PC-3 (cell line): ENCODE results near the gene PNMA6E.

Source experiments
- EZH2 ChIP-seq: fragments of 300-600 bp; sonication (generic); IDR thresholded peaks from one replicate; pipeline ENCODE4 v1.6.1; 2017; ENCODE audit warnings: antibody characterized with exemption, mild to moderate bottlenecking, low read length; ENCODE audit not compliant: unreplicated experiment
- TF ChIP-seq, protein P1 (sequence below): fragments of 300-600 bp; sonication (generic); conservative IDR thresholded peaks from 2 replicates; pipeline ENCODE4 v1.5.1; 2017; ENCODE audit warnings: antibody characterized with exemption, low read depth, mild to moderate bottlenecking, low read length

DNA sequence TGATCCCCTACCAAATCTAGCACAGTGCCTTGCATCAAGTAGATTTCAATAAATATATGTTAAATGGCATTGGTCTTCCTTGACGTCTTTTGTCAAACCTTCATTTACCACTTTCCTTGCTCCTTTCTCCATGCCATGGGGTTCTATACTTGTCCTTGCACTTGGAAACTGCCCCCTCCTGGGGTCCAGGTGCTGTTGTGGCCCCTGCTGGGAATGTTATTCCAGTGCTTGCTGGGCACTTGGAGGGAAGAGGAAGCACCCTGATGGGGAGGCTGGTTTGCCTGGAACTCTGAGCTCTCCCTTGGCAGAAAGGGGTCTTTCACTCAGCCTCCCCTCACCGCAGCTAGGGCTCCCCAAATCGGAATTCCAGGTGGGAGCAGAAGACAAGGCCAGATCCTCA lies 48.3 kb downstream of the PNMA6E start:
- TF ChIP-seq, protein P1, sequence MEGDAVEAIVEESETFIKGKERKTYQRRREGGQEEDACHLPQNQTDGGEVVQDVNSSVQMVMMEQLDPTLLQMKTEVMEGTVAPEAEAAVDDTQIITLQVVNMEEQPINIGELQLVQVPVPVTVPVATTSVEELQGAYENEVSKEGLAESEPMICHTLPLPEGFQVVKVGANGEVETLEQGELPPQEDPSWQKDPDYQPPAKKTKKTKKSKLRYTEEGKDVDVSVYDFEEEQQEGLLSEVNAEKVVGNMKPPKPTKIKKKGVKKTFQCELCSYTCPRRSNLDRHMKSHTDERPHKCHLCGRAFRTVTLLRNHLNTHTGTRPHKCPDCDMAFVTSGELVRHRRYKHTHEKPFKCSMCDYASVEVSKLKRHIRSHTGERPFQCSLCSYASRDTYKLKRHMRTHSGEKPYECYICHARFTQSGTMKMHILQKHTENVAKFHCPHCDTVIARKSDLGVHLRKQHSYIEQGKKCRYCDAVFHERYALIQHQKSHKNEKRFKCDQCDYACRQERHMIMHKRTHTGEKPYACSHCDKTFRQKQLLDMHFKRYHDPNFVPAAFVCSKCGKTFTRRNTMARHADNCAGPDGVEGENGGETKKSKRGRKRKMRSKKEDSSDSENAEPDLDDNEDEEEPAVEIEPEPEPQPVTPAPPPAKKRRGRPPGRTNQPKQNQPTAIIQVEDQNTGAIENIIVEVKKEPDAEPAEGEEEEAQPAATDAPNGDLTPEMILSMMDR, result no peak
- TF ChIP-seq EZH2, result no peak
